Measurements from ENCODE around the gene ERGIC3.

DNA sequence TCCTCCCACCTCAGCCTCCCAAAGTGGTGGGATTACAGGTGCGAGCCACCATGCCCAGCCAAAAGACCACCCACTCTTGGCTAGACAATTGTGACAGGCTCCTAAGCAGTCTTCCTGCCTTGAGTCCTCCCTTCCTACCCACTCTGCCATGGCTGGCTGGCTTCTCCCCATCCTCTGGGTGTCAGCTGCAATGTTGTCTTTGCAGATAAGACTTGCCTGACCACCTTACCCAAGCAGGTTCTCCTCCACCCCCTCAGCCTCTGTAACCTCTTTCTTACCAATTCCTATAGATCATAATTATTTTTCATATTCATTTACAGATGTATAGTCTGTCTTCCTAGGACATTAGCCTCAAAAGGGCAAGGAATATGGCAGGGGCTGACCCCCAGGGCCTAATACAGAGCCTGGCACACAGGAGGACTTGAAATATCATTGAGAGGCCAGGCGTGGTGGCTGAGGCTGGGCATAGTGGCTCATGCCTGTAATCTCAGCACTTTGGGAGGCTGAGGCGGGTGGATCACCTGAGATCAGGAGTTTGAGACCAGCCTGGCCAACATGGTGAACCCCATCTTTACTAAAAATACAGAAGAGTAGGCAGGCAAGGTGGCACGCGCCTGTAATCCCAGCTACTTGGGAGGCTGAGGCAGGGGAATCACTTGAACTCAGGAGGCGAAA lies 45.0 kb downstream of the ERGIC3 start:
- TF ChIP-seq, protein P1, sequence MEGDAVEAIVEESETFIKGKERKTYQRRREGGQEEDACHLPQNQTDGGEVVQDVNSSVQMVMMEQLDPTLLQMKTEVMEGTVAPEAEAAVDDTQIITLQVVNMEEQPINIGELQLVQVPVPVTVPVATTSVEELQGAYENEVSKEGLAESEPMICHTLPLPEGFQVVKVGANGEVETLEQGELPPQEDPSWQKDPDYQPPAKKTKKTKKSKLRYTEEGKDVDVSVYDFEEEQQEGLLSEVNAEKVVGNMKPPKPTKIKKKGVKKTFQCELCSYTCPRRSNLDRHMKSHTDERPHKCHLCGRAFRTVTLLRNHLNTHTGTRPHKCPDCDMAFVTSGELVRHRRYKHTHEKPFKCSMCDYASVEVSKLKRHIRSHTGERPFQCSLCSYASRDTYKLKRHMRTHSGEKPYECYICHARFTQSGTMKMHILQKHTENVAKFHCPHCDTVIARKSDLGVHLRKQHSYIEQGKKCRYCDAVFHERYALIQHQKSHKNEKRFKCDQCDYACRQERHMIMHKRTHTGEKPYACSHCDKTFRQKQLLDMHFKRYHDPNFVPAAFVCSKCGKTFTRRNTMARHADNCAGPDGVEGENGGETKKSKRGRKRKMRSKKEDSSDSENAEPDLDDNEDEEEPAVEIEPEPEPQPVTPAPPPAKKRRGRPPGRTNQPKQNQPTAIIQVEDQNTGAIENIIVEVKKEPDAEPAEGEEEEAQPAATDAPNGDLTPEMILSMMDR (IDR thresholded peaks at IDR 0.05): no peak
- TF ChIP-seq EZH2 (IDR thresholded peaks at IDR 0.05; ENCODE audit: borderline replicate concordance, insufficient read depth, low read depth, low read length, poor library complexity, severe bottlenecking): no peak
